Tibial nerve (tissue), 4 donors: ENCODE results near the gene RBM20. TPM values are rescaled to one million over a fixed set of nuclear protein-coding genes. Genes with fewer than 3 reads are reported as not detected.
A peak's percentile ranks its signal among the peaks of the same experiment; 100 is the strongest.

Experiments
- DNase-seq, 2 donors: peaks; one replicate each; pipeline ENCODE4 v3.0.0-alpha.2; 2019; ENCODE audit warnings: low spot score in 2 of 2
- H3K27ac ChIP-seq, 4 donors: fragments of 200-600 bp; sonication (generic) in 3 of 4; one replicate each; pipeline ENCODE4 v1.5.1; 2017 to 2019; ENCODE audit warnings: mild to moderate bottlenecking in 1 of 4
- H3K27me3 ChIP-seq, 2 donors: fragments of 200-600 bp; sonication (generic) in 1 of 2; one replicate each; pipeline versions ENCODE4 v1.5.1 to v1.6.0; 2017 to 2019
- H3K36me3 ChIP-seq, 3 donors: fragments of 200-600 bp; sonication (generic); one replicate each; pipeline ENCODE4 v1.5.1; 2018 to 2019
- H3K4me1 ChIP-seq, 4 donors: fragments of 200-600 bp; sonication (generic) in 3 of 4; one replicate each; pipeline ENCODE4 v1.5.1; 2017 to 2019
- H3K4me3 ChIP-seq, 4 donors: fragments of 200-600 bp; sonication (generic) in 3 of 4; one replicate each; pipeline ENCODE4 v1.5.1; 2017 to 2019; ENCODE audit warnings: mild to moderate bottlenecking in 1 of 4, moderate library complexity in 1 of 4
- H3K9me3 ChIP-seq, 4 donors: fragments of 200-600 bp; sonication (generic) in 3 of 4; one replicate each; pipeline ENCODE4 v1.5.1; 2017 to 2019
- EP300 ChIP-seq, 2 donors: sonication (generic); formaldehyde crosslinking; IDR thresholded peaks; one replicate each; pipeline ENCODE4 v1.6.1; 2017; ENCODE audit warnings: antibody characterized with exemption in 2 of 2, mild to moderate bottlenecking in 1 of 2
- POLR2A ChIP-seq, 2 donors: fragments of 450-650 bp; IDR thresholded peaks; one replicate each; pipeline ENCODE4 v1.6.1; 2017; ENCODE audit warnings: antibody characterized with exemption in 2 of 2, mild to moderate bottlenecking in 2 of 2, moderate library complexity in 2 of 2
- WGBS, 2 donors: methylation state at CpG; one replicate each; pipeline ENCODE4 v1.1.5; 2018; 5-methylcytosine and 5-hydroxymethylcytosine counted together
- total RNA-seq, 4 donors: library from RNA; depleted of rRNA; stranded (reverse); fragments of >200 nt; gene quantifications; one replicate each; pipeline ENCODE4 v1.1.0, GENCODE V29; 2016
- TF ChIP-seq, protein P1 (sequence below), 5 experiments: fragments of 200-600 bp in 3 of 5; fragments of 450-650 bp in 2 of 5; sonication (generic) in 3 of 5; IDR thresholded peaks; one replicate each; pipeline ENCODE4 v1.5.1; 2016 to 2019; ENCODE audit warnings: antibody characterized with exemption in 5 of 5, mild to moderate bottlenecking in 3 of 5, moderate library complexity in 2 of 5

RBM20 gene
- total RNA-seq, 4 donors from 2014 or later: 1.3 to 8.7 (median 2.7) TPM

- Histone ChIP-seq H3K9me3 (no peaks in the 10 kb centered on the region), H3K27me3 (no peaks in the 10 kb centered on the region), H3K27ac (peak overlapping the region in 1 of 4 donors; percentile 64), H3K4me3 (no peak overlapping the region), H3K36me3 (no peaks in the 10 kb centered on the region), H3K4me1 (peaks cover 0 to 37% (median 12%) of the 10 kb centered on the region in 4 donors)
- no peak for DNase-seq
- TF ChIP-seq POLR2A (IDR thresholded peaks at IDR 0.05): no peak
- no peak for TF ChIP-seq EP300 (IDR thresholded peaks at IDR 0.05)
- TF ChIP-seq, protein P1, sequence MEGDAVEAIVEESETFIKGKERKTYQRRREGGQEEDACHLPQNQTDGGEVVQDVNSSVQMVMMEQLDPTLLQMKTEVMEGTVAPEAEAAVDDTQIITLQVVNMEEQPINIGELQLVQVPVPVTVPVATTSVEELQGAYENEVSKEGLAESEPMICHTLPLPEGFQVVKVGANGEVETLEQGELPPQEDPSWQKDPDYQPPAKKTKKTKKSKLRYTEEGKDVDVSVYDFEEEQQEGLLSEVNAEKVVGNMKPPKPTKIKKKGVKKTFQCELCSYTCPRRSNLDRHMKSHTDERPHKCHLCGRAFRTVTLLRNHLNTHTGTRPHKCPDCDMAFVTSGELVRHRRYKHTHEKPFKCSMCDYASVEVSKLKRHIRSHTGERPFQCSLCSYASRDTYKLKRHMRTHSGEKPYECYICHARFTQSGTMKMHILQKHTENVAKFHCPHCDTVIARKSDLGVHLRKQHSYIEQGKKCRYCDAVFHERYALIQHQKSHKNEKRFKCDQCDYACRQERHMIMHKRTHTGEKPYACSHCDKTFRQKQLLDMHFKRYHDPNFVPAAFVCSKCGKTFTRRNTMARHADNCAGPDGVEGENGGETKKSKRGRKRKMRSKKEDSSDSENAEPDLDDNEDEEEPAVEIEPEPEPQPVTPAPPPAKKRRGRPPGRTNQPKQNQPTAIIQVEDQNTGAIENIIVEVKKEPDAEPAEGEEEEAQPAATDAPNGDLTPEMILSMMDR (IDR thresholded peaks at IDR 0.05): no peak
- 79 to 93% methylated on average over 2 of the region's 2 CpGs for WGBS, 2 donors
These were observed 201.1 kb downstream of the RBM20 start for GRCh38 chr10:110845192-110845755.

- Histone ChIP-seq H3K4me1 (peaks cover 0 to 32% (median 11%) of the 10 kb centered on the region in 4 donors), H3K27ac (peak overlapping the region in 1 of 4 donors; percentile 55), H3K4me3 (no peak overlapping the region), H3K36me3 (no peaks in the 10 kb centered on the region), H3K27me3 (no peaks in the 10 kb centered on the region), H3K9me3 (no peaks in the 10 kb centered on the region)
- no peak for TF ChIP-seq EP300 (IDR thresholded peaks at IDR 0.05)
- TF ChIP-seq, protein P1 (IDR thresholded peaks at IDR 0.05): no peak
- TF ChIP-seq POLR2A (IDR thresholded peaks at IDR 0.05): no peak
- 83 to 88% methylated on average over 3 of the region's 3 CpGs for WGBS, 2 donors
- DNase-seq: no peak
These were observed 201.9 kb downstream of the RBM20 start for GRCh38 chr10:110845756-110846620.

DNA sequence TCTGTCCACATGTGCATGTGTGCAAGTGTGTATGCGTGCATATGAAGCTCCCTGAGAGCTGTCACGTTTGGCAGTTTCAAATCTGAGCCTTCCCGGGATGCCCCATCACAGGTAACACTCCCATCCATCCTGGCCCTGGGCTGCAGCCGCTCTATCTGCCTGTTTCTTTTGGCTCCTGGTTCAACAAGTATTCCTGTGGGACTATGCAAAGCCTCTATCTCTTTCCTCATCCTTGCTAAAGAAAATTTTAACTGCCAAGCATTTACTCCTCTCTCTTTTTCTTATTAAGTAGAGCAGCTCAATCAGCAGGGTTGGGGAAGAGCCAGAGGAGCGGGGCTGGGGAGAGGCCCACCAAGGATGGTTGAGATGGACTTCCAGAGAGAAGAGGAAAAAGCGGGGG lies 203.2 kb downstream of the RBM20 start:
- Histone ChIP-seq H3K4me3 (no peak overlapping the region), H3K4me1 (peaks cover 0 to 26% (median 14%) of the 10 kb centered on the region in 4 donors), H3K36me3 (no peaks in the 10 kb centered on the region), H3K27ac (no peak overlapping the region), H3K9me3 (no peaks in the 10 kb centered on the region), H3K27me3 (no peaks in the 10 kb centered on the region)
- 62 to 63% methylated on average over 6 of the region's 6 CpGs for WGBS, 2 donors
- DNase-seq: no peak
- no peak for TF ChIP-seq POLR2A (IDR thresholded peaks at IDR 0.05)
- TF ChIP-seq, protein P1 (IDR thresholded peaks at IDR 0.05): no peak
- TF ChIP-seq EP300 (IDR thresholded peaks at IDR 0.05): no peak

- Histone ChIP-seq H3K9me3 (no peaks in the 10 kb centered on the region), H3K36me3 (no peaks in the 10 kb centered on the region), H3K27ac (no peak overlapping the region), H3K27me3 (no peaks in the 10 kb centered on the region), H3K4me3 (no peak overlapping the region), H3K4me1 (peaks cover 0 to 24% (median 11%) of the 10 kb centered on the region in 4 donors)
- 75 to 80% methylated on average over 2 of the region's 2 CpGs for WGBS, 2 donors
- no peak for DNase-seq
- TF ChIP-seq, protein P1 (IDR thresholded peaks at IDR 0.05): no peak
- no peak for TF ChIP-seq EP300 (IDR thresholded peaks at IDR 0.05)
- TF ChIP-seq POLR2A (IDR thresholded peaks at IDR 0.05): no peak
These were observed 204.0 kb downstream of the RBM20 start for GRCh38 chr10:110848106-110848505.

DNA sequence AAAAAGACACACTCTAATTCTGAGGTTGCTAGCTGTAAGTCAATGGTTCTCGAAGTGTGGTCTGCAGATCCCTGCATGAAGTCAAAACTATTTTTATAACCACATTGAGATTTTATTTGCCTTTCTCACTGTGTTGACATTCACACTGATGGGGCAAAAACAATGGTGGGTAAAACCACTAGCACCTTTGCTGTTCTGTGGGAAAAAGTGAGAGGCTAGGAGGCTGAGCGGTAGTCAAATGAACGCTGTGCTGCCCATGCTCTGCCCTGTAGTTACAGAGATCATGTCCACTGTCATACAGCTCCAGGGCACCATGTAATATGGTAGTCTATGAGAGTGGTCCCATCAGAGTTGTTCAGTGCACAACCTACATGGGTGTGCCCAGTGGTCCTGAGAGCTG lies 206.0 kb downstream of the RBM20 start:
- Histone ChIP-seq H3K9me3 (no peaks in the 10 kb centered on the region), H3K36me3 (no peaks in the 10 kb centered on the region), H3K27me3 (no peaks in the 10 kb centered on the region), H3K4me3 (no peak overlapping the region), H3K27ac (no peak overlapping the region), H3K4me1 (peaks cover 0 to 24% (median 4%) of the 10 kb centered on the region in 4 donors)
- TF ChIP-seq, protein P1 (IDR thresholded peaks at IDR 0.05): no peak
- TF ChIP-seq EP300 (IDR thresholded peaks at IDR 0.05): no peak
- TF ChIP-seq POLR2A (IDR thresholded peaks at IDR 0.05): no peak
- 89 to 93% methylated on average over 3 of the region's 3 CpGs for WGBS, 2 donors
- no peak for DNase-seq
